ENCODE results near the gene DYSF. TPM values are rescaled to one million over a fixed set of nuclear protein-coding genes. Genes with fewer than 3 reads are reported as not detected.

DYSF gene
- total RNA-seq, 1 experiment from 2014 or later = 0.89 TPM

DNA sequence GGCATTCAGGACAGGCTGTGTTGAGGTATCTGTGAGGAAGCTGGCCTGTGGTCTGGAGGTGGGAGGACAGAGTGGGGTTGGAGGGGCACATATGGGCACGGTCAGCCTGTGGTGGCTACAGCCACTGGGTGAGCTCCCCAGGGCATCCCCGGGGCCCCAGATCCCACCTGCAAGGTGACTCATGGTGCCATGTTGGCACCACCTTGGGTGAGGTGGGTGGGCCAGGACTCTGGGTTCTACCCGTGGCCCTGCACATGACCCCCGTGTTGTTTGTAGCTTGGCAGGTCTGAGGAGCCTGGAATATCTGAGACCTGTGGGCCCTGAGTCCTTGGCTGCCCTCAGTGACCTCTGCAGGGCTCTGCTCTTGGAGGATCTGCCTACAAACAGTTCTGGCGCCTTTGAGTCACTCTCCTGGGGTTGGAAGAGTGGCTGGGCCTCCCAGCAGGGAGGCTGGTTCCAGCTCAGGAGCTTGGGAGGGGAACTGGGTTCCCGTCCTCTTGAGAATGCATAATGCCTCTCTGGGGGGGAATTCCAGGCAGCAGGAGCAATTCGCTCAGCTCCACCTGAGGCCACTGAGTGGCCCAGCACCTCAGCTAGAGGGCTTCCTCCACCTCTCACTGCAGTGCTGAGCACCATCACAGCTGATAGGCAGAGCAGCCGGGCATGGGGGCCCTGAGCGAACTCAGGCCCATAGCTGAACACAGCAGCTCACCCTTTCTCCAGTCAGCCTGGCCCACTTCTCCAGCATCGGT is 105.1 kb downstream of the DYSF start:
- Histone ChIP-seq H3K79me2 (ENCODE audit: insufficient read depth, low read length) (no peaks in the 10 kb centered on the region), H3K9ac (ENCODE audit: low read length) (no peak overlapping the region), H3K27me3 (ENCODE audit: insufficient read depth, low read length) (no peaks in the 10 kb centered on the region), H2AFZ (ENCODE audit: low read depth, low read length, poor library complexity, severe bottlenecking) (no peak overlapping the region), H3K4me1 (ENCODE audit: control insufficient read depth in 1 of 2, insufficient read depth in 2 of 2, low read length in 2 of 2) (peaks cover 0 to 11% of the 10 kb centered on the region in 2 experiments; a peak in 2 of 4 replicates), H3K27ac (ENCODE audit: low read depth, low read length) (no peak overlapping the region), H3K9me3 (ENCODE audit: control insufficient read depth in 1 of 2, insufficient read depth in 1 of 2, low read depth in 1 of 2, low read length in 2 of 2) (no peaks in the 10 kb centered on the region), H3K36me3 (ENCODE audit: control insufficient read depth in 1 of 2, insufficient read depth in 2 of 2, low read length in 2 of 2) (no peaks in the 10 kb centered on the region), H3K4me3 (replicated peaks in 1 of 2; ENCODE audit: low read depth in 1 of 2, low read length in 2 of 2) (no peak overlapping the region), H3K9me2 (ENCODE audit: insufficient read depth) (no peaks in the 10 kb centered on the region), H3K4me2 (ENCODE audit: low read length) (0 out of 2 replicates have a peak overlapping the region, but pooled peaks have one; percentile 3), H4K20me1 (ENCODE audit: insufficient read depth) (no peaks in the 10 kb centered on the region)
- ATAC-seq = peak; percentile 57
- intact Hi-C loops (cut with micrococcal nuclease) = no loop called here
- TF ChIP-seq ELF1 (IDR thresholded peaks at IDR 0.05; ENCODE audit: borderline replicate concordance, low read depth) (no peak), ZNF274 (IDR thresholded peaks at IDR 0.05; ENCODE audit: low read depth, low read length) (no peak), POLR2A (IDR thresholded peaks at IDR 0.05; ENCODE audit: borderline replicate concordance, extremely low read depth, insufficient read depth, insufficient read length) (no peak)
- TF ChIP-seq, protein P1, sequence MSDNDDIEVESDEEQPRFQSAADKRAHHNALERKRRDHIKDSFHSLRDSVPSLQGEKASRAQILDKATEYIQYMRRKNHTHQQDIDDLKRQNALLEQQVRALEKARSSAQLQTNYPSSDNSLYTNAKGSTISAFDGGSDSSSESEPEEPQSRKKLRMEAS (IDR thresholded peaks at IDR 0.05) = no peak
- TF ChIP-seq, protein P2, sequence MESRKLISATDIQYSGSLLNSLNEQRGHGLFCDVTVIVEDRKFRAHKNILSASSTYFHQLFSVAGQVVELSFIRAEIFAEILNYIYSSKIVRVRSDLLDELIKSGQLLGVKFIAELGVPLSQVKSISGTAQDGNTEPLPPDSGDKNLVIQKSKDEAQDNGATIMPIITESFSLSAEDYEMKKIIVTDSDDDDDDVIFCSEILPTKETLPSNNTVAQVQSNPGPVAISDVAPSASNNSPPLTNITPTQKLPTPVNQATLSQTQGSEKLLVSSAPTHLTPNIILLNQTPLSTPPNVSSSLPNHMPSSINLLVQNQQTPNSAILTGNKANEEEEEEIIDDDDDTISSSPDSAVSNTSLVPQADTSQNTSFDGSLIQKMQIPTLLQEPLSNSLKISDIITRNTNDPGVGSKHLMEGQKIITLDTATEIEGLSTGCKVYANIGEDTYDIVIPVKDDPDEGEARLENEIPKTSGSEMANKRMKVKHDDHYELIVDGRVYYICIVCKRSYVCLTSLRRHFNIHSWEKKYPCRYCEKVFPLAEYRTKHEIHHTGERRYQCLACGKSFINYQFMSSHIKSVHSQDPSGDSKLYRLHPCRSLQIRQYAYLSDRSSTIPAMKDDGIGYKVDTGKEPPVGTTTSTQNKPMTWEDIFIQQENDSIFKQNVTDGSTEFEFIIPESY (IDR thresholded peaks at IDR 0.05; ENCODE audit: extremely low read depth, insufficient replicate concordance, low read length) = no peak
- BruUV-seq (replicated peaks) = no TSS peak
- DNase-seq (ENCODE audit: low read depth, low spot score) = no peak
- RAD21 ChIA-PET (ENCODE audit: low non-redundant PET in 1 of 2, low total read pairs in 2 of 2, uncharacterized antibody in 2 of 2, unreplicated experiment in 2 of 2) = no interaction called here
- POLR2A ChIA-PET = no interaction called here
- CTCF ChIA-PET = no interaction called here
